Tibial artery (tissue), 4 donors: ENCODE data around the gene UVSSA.

Experiments used
- DNase-seq, 2 donors: peaks; one replicate each; pipeline ENCODE4 v3.0.0-alpha.2; 2019
- H3K27ac ChIP-seq, 2 donors: fragments of 200-600 bp; sonication (generic) in 1 of 2; 1 replicate in 1 of 2; 2 replicates in 1 of 2; pipeline ENCODE4 v1.5.1; 2018 to 2019; ENCODE audit warnings: mild to moderate bottlenecking in 1 of 2
- H3K27me3 ChIP-seq, 2 donors: fragments of 200-600 bp; sonication (generic) in 1 of 2; one replicate each; pipeline versions ENCODE4 v1.5.1 to v1.6.0; 2016 to 2019
- H3K36me3 ChIP-seq, 3 donors: fragments of 200-600 bp; sonication (generic) in 2 of 3; one replicate each; pipeline ENCODE4 v1.5.1; 2016 to 2019; ENCODE audit warnings: mild to moderate bottlenecking in 2 of 3
- H3K4me1 ChIP-seq, 4 donors: fragments of 200-600 bp; sonication (generic) in 2 of 4; 1 replicate in 3 of 4; 2 replicates in 1 of 4; pipeline ENCODE4 v1.5.1; 2016 to 2019
- H3K4me3 ChIP-seq, 2 donors: fragments of 200-600 bp; sonication (generic) in 1 of 2; 1 replicate in 1 of 2; 2 replicates in 1 of 2; pipeline ENCODE4 v1.5.1; 2018 to 2019; ENCODE audit warnings: mild to moderate bottlenecking in 2 of 2
- H3K9me3 ChIP-seq, 3 donors: fragments of 200-600 bp; sonication (generic) in 1 of 3; one replicate each; pipeline ENCODE4 v1.5.1; 2016 to 2019
- intact Hi-C: fragments of 100-400 bp; cut with DNase I; formaldehyde crosslinking; loops from one replicate; pipeline ENCODE4 v1.15.0; 2023; ENCODE audit warnings: low total_unique reads
- TF ChIP-seq, protein P1 (sequence below), 2 experiments: fragments of 200-600 bp in 1 of 2; fragments of 450-650 bp in 1 of 2; IDR thresholded peaks; one replicate each; pipeline ENCODE4 v1.5.1; 2017 to 2019; ENCODE audit warnings: antibody characterized with exemption in 2 of 2, mild to moderate bottlenecking in 1 of 2, moderate library complexity in 1 of 2

The UVSSA gene

DNA sequence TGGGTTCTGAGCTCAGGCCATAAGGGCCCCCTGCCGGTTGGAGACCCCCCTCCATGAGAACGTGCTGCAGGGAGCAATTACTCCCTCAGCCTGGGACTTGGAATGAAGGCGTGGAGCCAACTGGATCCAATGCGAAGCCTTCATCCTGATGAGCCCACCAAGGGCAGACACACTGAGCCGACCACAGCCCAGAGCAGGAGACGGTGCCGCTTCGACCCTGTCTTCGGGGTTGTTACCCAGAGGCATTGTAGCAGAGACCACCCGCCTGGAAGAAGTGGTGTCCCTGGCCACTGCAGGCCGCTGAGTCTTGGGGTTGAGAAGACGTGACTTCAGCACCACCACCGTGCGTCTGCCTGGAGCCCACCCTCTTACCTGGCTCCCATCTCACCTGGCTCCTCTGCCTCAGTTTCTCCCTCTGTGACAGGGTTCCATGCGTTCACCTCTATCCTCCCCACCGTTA, 66.2 kb downstream of the UVSSA start:
- intact Hi-C loops: no loop called here
- no peak for DNase-seq
- no peak overlapping the region for H3K4me3 ChIP-seq
- peaks cover 0 to 95% of the 10 kb centered on the region in 2 donors for H3K27me3 ChIP-seq
- no peak overlapping the region for H3K27ac ChIP-seq
- H3K36me3 ChIP-seq: no peaks in the 10 kb centered on the region
- no peaks in the 10 kb centered on the region for H3K9me3 ChIP-seq
- H3K4me1 ChIP-seq: peaks cover 0 to 6% (median 0%) of the 10 kb centered on the region in 4 donors
- TF ChIP-seq, protein P1, sequence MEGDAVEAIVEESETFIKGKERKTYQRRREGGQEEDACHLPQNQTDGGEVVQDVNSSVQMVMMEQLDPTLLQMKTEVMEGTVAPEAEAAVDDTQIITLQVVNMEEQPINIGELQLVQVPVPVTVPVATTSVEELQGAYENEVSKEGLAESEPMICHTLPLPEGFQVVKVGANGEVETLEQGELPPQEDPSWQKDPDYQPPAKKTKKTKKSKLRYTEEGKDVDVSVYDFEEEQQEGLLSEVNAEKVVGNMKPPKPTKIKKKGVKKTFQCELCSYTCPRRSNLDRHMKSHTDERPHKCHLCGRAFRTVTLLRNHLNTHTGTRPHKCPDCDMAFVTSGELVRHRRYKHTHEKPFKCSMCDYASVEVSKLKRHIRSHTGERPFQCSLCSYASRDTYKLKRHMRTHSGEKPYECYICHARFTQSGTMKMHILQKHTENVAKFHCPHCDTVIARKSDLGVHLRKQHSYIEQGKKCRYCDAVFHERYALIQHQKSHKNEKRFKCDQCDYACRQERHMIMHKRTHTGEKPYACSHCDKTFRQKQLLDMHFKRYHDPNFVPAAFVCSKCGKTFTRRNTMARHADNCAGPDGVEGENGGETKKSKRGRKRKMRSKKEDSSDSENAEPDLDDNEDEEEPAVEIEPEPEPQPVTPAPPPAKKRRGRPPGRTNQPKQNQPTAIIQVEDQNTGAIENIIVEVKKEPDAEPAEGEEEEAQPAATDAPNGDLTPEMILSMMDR (IDR thresholded peaks at IDR 0.05): no peak

DNA sequence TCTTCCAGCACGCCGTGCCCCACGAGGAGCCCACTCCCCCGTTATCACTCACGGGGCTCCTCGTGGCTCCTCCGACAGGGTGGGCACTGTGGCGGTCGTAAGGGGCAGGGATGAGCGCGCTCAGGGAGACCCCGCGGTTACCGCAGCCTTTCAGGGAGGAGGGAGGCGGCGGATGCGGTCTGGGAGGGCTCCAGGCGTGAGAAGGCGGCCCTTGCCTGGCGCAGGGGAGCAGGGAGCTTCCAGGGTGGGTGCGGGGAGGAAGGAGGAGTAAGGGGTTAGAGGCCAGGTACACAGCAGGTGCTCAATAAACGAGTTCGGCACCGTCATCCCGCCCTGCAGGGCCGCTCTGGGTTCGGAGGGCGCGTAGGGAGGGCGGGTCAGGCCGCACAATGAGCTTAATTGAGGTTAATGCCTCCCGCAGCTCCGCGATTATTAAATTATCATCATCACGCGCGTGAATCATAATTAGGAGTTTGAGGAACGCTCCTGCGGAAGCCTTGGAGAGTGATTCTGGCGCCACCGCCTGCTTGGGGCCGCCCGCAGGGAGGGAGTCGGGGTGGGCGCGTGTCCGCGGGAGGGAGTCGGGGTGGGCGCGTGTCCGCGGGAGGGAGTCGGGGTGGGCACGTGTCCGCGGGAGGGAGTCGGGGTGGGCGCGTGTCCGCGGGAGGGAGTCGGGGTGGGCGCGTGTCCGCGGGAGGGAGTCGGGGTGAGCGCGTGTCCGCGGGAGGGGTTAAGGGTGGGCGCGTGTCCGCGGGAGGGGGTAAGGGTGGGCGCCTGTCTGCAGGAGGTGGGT, 66.9 kb downstream of the UVSSA start:
- TF ChIP-seq, protein P1 (IDR thresholded peaks at IDR 0.05): no peak

DNA sequence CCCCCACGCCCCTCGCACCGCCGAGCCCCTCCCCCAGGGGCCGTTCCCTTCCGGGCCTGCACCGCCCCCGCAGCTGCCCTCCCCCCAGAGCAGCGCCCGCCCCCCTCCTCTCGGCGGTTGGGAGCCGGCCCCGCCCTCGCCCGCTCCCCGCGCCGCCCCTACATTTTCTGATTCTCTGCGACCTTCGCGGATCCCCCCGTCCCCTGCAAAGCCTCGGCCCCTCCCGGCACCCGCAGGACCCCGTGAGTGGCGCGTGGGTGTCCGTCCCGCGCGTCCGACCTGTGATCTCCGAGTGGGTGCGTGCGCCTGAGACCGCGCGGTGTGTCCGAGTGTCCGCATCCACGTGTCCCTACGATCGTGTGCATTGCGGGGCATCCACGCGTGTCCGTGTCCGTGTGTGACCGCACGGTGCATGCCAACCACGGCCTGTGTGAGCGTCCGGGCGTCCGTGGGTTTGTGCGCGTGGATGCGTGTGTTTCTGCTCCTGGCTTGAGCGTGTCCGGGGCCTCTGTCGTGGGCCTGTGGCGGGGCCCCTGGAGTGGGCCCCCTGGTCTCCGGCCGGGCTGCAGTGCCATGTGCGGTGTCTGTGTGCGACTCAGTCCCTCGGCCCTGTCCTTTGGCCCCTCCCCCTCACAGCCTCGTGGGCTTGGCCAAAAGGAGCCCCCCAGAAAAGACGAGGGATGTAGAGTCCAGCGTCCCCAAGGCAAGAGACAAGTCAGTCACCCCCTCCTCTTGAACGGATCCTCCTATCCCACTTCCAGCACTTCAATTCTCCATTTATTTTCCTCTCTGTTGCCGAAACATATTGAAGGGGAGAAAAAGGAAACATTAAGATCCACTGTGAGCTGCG, 68.0 kb downstream of the UVSSA start:
- no peak for DNase-seq

More for the DNA sequence above, 66.9 kb downstream of the UVSSA start:
- Histone ChIP-seq H3K27me3 (peaks cover 0 to 95% of the 10 kb centered on the region in 2 donors), H3K36me3 (no peaks in the 10 kb centered on the region), H3K4me1 (peaks cover 0 to 6% (median 0%) of the 10 kb centered on the region in 4 donors), H3K9me3 (no peaks in the 10 kb centered on the region), H3K27ac (no peak overlapping the region), H3K4me3 (no peak overlapping the region)
- intact Hi-C loops: no loop called here
- peak in 1 of 2 donors; percentile 51 for DNase-seq

DNA sequence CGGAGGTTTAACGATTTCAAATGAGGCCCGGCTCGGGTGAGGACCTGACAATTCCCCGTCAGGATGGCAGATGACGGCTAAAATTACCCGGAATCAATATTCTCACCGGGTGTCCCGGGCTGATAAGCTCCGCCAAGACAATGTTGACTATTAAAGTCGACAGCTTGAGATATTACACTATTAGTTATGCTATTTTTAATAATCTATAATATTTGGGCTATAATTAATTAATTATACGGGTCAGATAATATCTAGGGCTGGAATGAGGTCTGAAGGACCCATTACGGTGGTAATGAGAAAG, 68.6 kb downstream of the UVSSA start:
- peaks cover 0 to 6% (median 0%) of the 10 kb centered on the region in 4 donors for H3K4me1 ChIP-seq
- DNase-seq: no peak
- peaks cover 0 to 79% of the 10 kb centered on the region in 2 donors for H3K27me3 ChIP-seq
- no peak overlapping the region for H3K27ac ChIP-seq
- H3K36me3 ChIP-seq: no peaks in the 10 kb centered on the region
- H3K4me3 ChIP-seq: no peak overlapping the region
- no peaks in the 10 kb centered on the region for H3K9me3 ChIP-seq
- intact Hi-C loops: no loop called here
- TF ChIP-seq, protein P1 (IDR thresholded peaks at IDR 0.05): no peak

More for the DNA sequence above, 68.0 kb downstream of the UVSSA start:
- Histone ChIP-seq H3K27me3 (peaks cover 0 to 85% of the 10 kb centered on the region in 2 donors), H3K27ac (no peak overlapping the region), H3K4me1 (peaks cover 0 to 6% (median 0%) of the 10 kb centered on the region in 4 donors), H3K4me3 (no peak overlapping the region), H3K36me3 (no peaks in the 10 kb centered on the region), H3K9me3 (no peaks in the 10 kb centered on the region)
- TF ChIP-seq, protein P1 (IDR thresholded peaks at IDR 0.05): no peak
- intact Hi-C loops: no loop called here

DNA sequence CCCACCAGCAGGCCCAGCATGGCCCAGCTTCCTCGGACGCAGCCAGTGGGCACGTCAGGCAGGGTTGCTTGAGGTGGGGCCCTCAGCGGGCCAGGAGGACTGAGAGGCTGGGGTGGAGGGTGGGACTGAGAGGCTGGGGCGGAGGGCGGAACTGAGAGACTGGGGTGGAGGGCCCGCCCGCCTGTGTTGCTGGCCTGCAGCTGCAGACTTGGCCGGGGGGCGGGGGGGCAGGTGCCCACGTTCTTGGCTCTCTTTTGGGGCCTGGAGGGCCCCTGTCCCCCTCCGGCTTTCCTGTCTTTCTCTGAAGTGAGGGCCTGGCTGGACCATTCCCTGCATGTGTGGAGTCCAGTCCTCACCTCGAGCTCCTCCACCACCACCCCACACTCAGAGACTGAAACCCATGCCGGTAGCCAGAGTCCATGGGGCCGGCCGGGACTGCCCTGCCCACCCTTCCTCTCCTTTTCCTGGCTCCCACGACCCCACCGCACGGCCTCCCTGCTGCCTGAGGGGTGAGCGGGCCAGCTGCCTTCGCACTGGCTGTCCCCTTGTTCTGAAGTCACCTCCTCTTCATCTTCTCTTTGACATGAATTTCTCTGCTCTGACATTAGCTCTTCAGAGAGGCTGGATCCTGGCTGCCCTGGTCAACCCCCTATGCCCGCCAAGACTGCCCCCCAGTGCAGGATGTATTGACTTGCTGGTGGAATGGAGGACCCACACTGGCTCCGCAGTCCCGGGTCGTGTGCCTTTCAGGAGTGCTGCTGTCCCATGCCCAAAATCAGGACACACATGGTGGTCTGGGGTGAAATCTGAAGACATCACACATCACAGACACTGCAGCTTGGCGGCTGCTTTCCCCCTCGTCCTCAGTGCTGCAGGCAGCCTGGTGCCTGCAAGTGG, 69.3 kb downstream of the UVSSA start:
- Histone ChIP-seq H3K4me1 (peaks cover 0 to 6% (median 0%) of the 10 kb centered on the region in 4 donors), H3K27ac (no peak overlapping the region), H3K9me3 (no peaks in the 10 kb centered on the region), H3K36me3 (no peaks in the 10 kb centered on the region), H3K4me3 (no peak overlapping the region), H3K27me3 (peaks cover 0 to 72% of the 10 kb centered on the region in 2 donors)
- TF ChIP-seq, protein P1 (IDR thresholded peaks at IDR 0.05): no peak
- intact Hi-C loops: no loop called here
- DNase-seq: no peak
